ENCODE data around the gene MDH2.
"Not testable (repeated sequence)": the region's sequence is repeated elsewhere in the genome, so short reads cannot be mapped to it uniquely, and the experiment has no call there.

Gene MDH2

DNA sequence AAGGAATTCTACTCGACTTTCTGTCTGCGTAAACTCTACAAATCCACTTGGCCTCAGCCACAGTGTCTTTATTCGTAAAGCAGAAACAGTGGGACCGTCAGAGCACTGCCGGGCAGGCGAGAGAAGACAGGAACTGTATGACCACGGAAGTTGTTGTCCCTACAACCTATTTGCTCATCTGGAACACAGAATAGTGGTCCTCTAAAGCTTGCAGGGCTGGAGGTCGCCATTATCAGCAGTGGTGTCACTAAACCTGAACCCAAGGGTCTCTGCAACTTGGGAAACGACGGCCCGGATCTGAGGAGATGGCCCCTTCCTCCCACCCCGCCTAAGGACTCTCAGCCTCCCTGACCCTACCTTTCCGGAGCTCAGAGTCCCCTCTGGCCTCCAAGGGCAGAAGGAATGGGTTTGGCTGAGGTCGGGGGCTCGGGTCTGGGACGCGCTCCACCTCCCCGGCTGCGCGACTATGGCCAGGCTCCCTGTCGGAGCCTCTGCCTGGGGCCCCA is 548 bp upstream of the MDH2 start:
- DNase-seq (ENCODE audit: low read depth, low spot score) = no peak

DNA sequence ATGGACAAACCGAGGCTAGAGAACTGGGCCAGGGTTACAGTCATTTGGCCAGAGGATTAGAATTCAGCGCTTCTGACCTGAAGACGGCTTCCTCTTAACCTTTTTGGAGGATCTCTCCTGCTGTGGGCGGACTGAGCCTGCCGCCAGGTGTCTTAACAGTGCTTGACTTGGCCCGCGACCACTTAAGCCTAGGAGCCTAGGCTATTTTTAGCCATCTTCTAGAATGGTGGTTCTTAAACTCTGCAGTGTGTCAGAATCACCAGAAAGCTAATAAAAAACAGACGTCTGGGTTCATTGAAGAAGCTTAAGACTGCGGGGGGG is 722 bp downstream of the MDH2 start:
- DNase-seq (ENCODE audit: low read depth, low spot score) = no peak

DNA sequence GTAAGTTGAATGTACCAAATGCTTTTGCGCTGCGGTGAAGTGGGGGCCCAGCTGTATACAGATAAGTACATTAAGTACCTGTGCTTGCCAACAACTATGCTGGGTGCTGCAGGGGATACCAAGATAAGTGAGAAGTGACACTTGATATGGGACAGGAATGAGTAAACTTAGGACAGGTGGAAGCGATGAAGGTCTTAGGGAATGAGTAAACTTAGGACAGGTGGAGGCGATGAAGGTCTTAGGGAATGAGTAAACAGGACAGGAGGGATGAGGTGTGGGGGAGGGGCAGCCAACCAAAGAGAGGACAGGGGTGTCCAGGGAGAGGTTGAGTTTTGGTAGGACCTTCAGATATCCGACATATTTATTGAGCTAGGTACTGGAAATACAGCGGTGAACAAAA is 1.4 kb downstream of the MDH2 start:
- no peak for DNase-seq (ENCODE audit: low read depth, low spot score)

DNA sequence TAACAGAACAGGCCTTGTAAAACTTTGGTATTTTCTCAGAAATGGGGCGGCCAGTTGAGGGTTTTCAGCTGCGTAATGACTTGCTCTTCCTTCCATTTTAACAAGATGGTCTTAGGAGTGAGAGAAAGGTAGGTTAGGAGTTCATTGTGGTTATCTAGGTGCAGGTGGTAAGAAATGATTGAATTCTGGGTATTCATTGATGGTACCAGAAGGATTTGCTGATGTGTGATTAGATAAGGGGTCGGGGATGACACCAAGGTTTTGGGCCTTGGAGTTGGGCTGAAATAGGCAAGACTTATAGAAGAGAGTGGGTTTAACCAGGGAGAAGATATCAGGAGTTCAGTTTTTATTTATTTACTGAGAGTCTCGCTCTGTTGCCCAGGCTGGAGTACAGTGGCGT is 2.6 kb downstream of the MDH2 start:
- no peak for DNase-seq (ENCODE audit: low read depth, low spot score)

DNA sequence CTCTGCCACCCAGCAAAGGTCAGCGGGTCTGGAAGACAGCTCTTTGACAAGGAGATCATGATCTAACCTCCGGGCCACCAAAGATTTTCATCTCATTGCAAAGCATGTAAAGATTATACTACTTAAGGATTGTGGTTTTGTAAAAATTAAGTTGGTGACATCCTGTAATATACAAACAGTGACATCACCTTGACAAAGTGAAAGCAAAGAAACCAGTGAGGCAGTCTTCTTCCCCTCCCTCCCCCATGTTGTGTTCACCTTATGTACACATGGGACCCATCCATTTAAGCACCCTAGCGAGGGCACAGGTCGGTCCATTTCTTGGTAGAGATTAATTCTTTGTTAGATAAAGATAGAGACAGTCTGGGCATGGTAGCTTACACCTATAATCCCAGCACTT is 3.9 kb downstream of the MDH2 start:
- DNase-seq (ENCODE audit: low read depth, low spot score) = no peak

DNA sequence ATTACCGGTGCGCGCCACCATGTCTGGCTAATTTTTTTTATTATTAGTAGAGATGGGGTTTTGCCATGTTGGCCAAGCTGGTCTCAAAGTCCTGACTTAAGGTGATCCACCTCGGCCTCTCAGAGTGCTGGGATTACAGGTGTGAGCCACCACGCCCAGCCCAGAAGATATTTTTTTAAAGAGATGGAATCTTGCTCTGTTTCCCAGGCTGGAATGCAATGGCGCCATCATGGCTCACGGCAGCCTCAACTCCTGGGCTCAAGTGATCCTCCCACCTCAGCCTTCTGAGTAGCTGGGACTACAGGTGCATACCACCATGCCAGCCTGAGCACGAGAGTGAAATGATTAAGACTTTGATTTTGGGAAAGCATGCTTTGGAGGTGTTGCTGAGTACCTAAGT is 4.8 kb downstream of the MDH2 start:
- DNase-seq (ENCODE audit: low read depth, low spot score) = not testable (repeated sequence)

DNA sequence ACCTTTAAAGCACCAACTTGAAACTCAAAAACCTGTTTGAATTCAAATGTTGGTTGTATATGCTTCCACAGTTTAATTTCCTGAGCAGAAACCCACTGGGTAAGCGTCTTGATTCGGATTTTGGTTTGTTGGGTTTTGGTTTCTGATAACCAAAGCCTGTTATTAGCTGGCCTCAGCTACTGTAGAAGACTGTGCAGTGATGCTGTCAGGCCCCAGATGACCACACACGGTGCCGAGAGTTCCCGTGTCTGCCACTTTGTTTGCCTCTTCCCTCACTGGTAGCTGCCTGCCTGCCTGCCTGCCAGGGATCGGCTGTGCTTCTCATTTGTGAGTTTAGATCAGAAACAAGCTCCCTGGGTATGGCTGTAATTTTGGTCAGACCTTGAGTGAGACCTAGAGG is 5.6 kb downstream of the MDH2 start:
- DNase-seq (ENCODE audit: low read depth, low spot score) = no peak

DNA sequence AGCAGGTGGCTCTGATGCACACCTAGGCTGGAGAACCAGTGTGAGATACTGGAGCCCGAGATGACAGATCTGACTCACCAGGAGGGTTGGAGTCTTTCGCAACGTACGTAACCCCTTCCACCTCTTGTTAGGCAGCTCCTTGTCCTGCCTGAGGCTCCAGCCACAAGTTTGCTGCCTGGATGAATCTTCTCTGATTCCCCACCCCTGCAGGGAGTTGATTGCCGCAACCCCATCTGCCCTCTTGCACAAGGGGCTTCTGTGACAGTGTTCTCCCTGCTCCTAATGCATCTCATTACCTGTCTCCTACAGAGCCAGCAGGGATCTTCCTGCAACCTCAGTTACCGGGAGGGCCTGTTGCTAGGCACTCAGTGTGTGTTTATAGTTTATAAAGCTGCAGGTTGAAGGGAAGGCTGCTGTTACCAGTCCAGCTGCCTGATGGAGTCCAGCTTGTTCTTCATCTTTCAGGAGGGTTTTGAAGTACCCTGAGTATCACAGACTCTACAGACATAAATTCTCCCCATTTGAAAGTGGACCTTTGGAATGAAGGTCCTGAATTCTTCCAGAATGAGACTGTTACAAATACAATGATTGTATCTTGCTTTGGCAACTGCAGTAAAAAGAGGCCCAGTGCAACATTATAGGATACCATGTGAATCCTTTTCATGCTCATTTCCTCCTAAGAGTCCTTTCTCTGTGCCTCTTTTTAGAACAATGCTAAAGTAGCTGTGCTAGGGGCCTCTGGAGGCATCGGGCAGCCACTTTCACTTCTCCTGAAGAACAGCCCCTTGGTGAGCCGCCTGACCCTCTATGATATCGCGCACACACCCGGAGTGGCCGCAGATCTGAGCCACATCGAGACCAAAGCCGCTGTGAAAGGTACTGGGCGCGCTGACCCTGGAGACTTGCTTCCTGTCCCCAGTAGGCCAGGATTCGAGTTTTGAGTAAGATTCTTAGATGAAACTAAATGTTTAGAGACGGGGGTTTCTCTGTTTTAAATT is 6.5 kb downstream of the MDH2 start:
- no peak for DNase-seq (ENCODE audit: low read depth, low spot score)

DNA sequence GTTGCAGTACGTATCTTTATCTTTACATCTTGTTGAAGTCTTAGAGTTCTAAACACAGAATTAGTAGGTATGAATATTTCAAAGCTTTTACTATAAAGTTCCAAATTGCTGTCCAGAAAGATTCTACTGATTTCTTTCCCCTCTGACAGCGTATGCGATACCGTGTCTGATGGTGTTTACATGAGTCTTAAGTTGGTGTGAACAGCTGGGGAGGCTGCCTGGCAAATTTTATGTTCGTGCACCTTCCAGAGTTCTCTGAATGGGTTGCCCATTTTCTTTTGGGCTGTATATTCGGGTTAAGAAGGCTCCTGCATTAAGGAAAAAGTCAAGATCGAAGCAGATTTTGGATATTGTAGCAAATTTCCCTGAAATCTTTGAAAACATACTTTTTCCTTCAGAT is 8.3 kb downstream of the MDH2 start:
- DNase-seq (ENCODE audit: low read depth, low spot score) = no peak

DNA sequence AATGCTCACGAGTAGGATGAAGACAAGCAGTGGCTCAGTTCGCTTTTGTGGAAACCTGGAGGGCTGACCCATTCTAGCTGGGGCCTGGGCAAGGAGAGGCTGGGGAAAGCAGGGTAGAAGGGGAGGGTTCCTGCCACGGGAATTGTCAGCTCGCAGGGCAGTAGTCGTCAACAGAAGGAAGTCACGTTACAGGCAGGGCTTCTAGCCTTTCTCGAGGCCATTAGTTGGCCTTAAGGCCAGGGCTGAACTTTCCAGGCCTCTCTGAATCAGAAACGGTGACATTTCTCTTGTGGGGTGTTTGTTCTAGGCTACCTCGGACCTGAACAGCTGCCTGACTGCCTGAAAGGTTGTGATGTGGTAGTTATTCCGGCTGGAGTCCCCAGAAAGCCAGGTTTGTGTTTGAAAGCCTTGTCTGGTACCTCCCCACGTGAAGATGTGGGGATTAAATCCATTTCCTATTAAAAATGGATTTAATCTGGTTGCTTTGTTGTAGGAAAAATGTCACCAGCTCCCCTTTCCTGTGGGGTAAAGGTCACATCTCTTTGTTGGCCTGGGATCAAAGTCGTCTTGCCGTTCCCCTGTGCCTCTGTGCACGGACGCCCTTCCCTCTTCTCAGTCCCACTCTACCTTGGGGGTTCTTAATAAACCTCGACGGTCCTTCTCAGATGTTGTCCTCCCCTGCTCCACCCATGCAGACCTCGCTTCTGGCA is 9.4 kb downstream of the MDH2 start:
- no peak for DNase-seq (ENCODE audit: low read depth, low spot score)

DNA sequence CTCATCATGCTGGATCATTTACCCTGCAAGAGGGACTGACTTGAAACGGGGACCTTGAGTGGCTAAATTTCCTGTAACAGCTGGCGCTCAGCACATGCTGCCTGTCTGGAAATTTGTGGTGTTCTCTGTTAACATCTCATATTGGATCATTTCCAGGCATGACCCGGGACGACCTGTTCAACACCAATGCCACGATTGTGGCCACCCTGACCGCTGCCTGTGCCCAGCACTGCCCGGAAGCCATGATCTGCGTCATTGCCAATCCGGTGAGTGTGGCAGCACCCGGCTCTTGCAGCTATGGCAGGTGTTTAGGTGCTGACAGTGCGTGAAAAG is 9.9 kb downstream of the MDH2 start:
- no peak for DNase-seq (ENCODE audit: low read depth, low spot score)

DNA sequence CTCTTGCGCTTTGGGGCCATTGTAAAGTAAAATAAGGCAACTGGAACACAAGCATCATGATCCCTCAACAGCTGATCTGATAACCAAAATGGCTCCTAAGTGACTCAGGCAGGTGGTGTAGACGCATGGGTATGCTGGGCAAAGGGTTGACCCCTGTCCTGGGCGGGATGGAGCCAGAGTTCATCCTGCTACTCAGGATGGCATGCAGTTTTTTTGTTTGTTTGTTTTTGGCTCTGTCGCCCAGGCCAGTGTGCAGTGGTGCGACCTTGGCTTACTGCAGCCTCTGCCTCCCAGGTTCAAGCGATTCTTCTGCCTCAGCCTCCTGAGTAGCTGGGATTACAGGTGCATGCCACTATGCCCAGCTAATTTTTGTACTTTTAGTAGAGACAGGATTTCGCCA is 10.8 kb downstream of the MDH2 start:
- DNase-seq (ENCODE audit: low read depth, low spot score) = not testable (repeated sequence)

DNA sequence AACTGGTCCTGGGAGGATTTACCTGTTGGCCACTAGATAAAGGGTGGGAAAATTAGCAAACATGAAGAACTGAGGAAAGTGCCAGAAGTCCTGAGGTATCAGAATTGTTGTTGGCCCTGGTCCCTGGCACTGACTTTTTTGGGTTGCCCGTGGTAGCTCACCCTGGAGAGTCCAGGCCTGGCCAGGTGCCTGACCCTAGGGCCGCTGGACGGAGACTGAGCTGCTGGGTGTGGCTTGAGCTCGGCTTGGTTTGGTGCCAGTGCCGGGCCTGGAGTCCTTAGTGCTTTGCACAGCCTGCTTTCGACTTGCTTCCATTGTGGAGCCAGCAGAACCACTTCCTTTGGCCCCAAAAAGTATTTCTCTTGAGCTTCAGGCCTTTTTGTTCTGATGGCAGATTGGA is 12.9 kb downstream of the MDH2 start:
- no peak for DNase-seq (ENCODE audit: low read depth, low spot score)

DNA sequence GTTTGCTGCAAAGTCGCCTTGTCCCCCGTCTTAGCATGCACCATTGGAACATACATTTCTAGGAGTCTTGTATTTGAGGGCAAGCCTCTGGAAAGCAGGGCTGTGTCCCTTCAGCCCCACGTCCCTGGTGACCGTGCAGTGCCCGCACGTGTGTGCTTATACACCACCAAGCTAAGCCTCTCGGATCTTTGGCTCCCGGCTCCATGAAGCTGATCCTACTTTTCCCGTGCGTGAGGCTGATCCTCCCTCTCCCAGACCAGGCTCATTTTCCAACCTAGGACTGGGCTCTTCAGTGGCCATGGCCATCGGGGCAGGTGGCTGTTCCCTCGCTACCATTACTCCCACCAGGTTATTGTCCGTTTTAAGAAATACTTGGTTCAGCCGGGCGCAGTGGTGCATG is 14.3 kb downstream of the MDH2 start:
- DNase-seq (ENCODE audit: low read depth, low spot score) = no peak

DNA sequence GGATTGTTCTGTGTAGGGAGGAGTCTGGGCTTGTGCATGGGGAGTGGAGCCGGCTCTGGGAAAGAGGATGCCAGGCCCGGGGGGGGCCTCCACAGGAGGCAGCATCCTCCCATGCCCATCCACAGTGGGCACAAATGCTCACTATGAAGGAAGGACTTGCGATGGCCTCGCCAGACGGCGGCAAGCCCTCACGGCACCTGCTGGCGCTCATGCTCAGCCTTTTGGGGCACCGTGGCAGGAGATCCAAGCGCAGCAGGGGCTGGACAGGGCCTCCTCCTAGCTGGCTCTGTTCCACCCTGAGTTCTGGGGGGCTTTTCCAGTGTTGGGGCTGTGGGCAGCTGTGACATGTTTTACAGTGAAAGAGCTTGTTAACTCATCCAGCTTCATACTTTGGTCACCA is 15.2 kb downstream of the MDH2 start:
- no peak for DNase-seq (ENCODE audit: low read depth, low spot score)

DNA sequence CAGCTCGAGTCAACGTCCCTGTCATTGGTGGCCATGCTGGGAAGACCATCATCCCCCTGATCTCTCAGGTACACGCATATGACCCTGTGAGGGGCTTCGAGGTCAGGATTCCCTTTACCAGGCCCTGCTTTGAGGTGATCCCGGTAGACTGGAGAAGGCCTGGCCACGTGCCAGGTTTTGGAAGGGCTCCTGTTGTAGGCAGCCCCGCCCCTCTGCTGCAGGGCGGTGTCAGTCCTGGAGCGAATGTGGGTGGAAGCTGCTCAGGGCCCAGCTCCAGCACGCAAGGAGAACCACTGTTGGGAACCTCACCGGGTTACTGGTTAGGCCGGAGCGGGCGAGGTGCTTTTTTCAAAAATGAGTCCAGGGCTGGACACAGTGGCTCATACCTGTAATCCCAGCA is 15.6 kb downstream of the MDH2 start:
- DNase-seq (ENCODE audit: low read depth, low spot score) = no peak

DNA sequence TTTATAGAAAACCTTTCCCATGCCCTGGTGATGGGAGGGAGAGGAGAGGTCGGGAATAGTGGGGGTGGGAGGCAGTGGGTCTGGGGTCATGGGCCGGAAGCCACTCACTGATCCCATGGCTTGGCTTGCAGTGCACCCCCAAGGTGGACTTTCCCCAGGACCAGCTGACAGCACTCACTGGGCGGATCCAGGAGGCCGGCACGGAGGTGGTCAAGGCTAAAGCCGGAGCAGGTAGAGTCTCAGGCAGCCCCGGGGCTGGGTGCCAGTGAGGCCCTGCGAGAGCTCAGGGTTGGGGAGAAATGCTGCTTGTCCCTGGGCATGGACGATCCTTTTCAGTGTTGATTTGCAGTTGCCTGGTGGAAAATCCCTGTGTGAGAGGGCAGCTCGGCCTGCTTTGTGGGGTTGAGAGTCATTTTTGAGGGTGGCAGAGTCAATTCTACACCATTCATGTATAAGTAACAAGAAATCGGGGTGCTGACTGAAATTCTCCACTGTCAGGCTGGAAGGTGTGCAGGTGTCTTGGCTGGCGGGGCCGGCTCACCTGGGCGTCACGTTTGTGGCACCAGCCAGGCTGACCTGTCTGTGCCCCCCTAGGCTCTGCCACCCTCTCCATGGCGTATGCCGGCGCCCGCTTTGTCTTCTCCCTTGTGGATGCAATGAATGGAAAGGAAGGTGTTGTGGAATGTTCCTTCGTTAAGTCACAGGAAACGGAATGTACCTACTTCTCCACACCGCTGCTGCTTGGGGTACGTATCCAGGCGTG is 16.5 kb downstream of the MDH2 start:
- DNase-seq (ENCODE audit: low read depth, low spot score) = no peak

DNA sequence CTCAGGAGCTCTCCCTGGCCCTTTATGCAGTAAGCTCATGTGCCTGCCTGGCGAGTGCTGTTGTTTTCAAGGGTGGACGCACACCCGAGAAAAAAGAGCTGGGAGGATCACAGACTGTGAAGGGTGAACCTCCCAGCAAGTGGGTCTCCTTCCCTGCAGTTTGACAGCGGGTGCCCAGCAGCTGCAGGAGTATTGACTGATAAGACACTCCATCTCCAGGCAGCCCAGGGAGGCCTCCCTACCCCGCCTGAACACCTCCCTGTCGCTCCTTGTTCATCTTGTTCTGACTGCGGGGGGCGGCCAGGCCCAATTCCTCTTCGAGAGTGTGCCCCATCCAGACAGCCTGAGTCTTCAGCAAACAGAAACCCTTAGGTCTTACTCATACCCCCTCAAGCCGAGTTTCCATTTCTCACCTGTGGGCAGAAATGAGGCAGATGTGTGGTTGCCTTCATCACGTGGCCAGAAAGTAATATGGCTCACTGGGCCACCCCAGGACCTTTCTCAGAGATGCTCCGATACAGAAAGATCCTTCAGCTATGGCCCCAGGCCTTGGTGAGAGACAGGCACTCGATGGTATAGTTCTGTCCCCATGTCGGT is 17.2 kb downstream of the MDH2 start:
- DNase-seq (ENCODE audit: low read depth, low spot score) = no peak

DNA sequence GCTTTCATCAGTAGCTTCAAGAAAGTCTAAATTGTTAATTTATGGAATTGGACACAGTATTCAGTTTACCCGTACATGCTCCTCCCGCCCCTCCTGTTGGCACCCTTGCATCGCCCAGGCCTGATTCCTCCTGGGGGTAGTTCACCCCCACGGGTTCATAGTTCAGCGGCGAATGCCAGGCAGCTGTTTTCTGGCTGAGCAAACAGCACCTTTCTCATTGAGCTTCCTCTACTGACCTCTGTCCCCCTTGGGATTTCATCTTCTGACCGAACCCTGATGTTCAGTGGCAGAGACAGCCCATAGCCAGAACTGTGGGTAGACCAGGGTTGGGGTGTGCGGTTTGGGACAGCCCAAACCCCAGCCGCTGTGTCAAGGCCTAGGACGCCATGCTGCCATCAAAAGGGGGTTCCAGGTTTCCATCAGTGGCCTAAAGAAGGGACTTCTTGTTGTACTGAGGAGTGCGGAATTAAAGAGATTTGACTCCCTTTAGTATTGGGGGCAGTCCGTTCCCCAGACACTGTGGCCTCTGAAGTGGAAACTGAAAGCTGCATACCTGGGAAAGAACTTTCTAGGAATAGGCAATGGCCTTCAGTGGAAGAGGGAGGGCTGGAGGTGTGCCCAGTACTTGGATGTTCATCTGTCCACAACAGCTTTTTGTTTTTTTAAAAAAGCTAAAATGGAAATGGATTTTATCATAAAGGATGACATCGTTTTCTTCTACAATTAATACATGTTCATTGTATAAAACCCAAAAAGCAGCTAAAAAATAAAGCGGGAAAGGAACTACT is 19.0 kb downstream of the MDH2 start:
- DNase-seq (ENCODE audit: low read depth, low spot score) = no peak

DNA sequence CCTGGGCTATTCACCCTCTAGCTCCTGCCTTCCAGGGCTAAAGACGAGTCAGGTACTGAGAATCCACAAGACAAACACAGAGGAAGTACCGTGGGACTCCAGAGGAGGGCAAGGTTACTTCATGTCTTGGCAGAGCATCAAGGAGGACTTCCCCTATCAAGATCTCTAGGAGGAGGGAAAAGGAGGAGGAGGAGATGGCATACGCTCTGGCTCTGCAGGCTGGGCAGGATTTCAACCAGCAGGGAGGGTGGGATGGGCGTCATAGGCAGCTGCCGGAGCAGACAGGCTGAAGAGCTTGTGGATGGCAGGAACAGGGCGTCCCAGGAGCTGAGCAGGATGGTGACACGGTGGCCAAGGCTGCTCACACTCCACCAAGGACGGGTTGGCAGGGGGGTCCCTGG is 21.3 kb downstream of the MDH2 start:
- DNase-seq (ENCODE audit: low read depth, low spot score) = peak; percentile 76
